ENCODE data around the gene ABLIM2.

The ABLIM2 gene

DNA sequence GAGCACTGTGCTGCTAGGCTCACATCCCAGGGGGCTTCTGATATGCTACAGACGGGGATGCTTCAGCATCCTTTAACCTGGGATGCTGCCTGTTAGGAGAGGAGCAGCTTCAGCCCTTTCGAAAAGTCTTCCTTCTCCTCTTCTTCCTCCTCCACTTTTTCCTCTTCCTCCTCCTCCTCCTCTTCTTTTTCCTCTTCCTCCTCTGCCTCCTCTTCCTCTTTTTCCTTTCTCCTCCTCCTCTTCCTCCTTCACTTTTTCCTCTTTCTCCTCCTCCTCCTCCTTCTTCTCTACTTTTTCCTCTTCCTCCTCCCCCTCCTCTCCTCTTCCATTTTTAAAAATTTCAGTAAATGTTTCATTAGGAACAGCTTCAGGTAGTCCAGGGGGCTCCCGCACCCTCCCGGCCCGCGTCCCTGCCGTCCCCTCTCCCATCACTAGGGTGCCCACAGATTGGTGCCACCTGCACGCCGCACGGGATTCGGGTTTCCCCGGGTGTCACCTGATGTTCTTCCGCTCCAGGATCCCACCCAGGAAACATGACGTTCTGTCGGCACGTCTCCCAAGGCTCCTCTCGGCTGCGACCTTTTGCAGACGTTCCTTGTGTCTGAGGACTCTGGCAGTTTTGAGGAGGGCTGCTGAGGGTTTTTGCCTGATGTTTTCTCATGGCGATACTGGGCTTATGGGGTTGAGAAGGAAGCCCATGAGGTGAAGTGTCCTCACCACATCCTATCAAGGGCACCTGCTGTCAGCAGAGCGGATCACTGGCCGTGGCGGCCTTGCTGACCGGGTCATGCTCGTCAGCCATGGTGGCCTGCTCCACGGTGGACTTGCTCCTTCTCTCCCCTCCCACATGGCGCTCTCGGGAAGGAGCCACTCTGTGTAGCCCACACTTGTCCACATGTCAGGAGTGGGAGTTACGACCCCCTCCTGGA, 135.6 kb downstream of the ABLIM2 start:
- H3K9me3 ChIP-seq (replicated peaks; ENCODE audit: insufficient read depth, low read length), result no peaks in the 10 kb centered on the region
- no peaks in the 10 kb centered on the region for H4K20me1 ChIP-seq (ENCODE audit: insufficient read depth, low read length)
- H3K27me3 ChIP-seq (replicated peaks; ENCODE audit: insufficient read depth, low read length), result peaks cover 98% of the 10 kb centered on the region
- TF ChIP-seq, protein P1, sequence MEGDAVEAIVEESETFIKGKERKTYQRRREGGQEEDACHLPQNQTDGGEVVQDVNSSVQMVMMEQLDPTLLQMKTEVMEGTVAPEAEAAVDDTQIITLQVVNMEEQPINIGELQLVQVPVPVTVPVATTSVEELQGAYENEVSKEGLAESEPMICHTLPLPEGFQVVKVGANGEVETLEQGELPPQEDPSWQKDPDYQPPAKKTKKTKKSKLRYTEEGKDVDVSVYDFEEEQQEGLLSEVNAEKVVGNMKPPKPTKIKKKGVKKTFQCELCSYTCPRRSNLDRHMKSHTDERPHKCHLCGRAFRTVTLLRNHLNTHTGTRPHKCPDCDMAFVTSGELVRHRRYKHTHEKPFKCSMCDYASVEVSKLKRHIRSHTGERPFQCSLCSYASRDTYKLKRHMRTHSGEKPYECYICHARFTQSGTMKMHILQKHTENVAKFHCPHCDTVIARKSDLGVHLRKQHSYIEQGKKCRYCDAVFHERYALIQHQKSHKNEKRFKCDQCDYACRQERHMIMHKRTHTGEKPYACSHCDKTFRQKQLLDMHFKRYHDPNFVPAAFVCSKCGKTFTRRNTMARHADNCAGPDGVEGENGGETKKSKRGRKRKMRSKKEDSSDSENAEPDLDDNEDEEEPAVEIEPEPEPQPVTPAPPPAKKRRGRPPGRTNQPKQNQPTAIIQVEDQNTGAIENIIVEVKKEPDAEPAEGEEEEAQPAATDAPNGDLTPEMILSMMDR (IDR thresholded peaks at IDR 0.05; ENCODE audit: low read length), result no peak
- no peak overlapping the region for H2AFZ ChIP-seq (ENCODE audit: low read length)
- H3K4me2 ChIP-seq (ENCODE audit: low read depth, low read length), result no peak overlapping the region
- H3K79me2 ChIP-seq (ENCODE audit: low read length), result no peaks in the 10 kb centered on the region
- H3K4me3 ChIP-seq (ENCODE audit: low read length), result no peak overlapping the region
- H3K9me2 ChIP-seq (replicated peaks; ENCODE audit: insufficient read depth, low read length), result no peaks in the 10 kb centered on the region
- H3K9ac ChIP-seq (ENCODE audit: low read length), result no peak overlapping the region
- no peak overlapping the region for H3K27ac ChIP-seq (ENCODE audit: low read length)
- DNase-seq, result no peak
- H3F3A ChIP-seq (ENCODE audit: insufficient read depth, low read length), result no peaks in the 10 kb centered on the region
- H3K36me3 ChIP-seq (replicated peaks; ENCODE audit: insufficient read depth, low read length), result no peaks in the 10 kb centered on the region
- 0 out of 2 replicates have a peak, but pooled peaks cover 4% of the 10 kb centered on the region for H3K4me1 ChIP-seq (ENCODE audit: low read length)

DNA sequence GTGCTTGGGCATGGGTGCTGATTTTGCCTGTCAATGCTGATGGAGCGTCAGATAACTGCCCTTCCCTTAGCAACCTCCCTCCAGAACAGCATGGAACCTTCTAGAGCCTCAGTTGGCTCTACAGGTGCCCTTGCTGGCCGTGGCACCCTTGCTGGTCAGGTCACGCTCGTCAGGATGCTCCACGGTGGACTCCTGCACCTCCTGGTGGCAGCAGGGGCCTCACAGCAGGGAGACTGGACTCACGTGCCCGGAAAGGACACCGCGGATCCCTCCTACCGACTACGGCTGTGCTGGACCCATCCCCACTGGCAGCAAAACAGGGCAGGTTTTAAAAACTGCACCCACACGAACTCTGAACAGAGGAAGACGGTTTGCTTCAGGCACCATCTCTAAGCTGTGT, 136.8 kb downstream of the ABLIM2 start:
- H3K4me3 ChIP-seq (ENCODE audit: low read length), result no peak overlapping the region
- H3K4me2 ChIP-seq (ENCODE audit: low read depth, low read length), result no peak overlapping the region
- H3K27ac ChIP-seq (ENCODE audit: low read length), result no peak overlapping the region
- H3K27me3 ChIP-seq (replicated peaks; ENCODE audit: insufficient read depth, low read length), result peaks cover 98% of the 10 kb centered on the region
- H3K9me2 ChIP-seq (replicated peaks; ENCODE audit: insufficient read depth, low read length), result no peaks in the 10 kb centered on the region
- no peaks in the 10 kb centered on the region for H3K36me3 ChIP-seq (replicated peaks; ENCODE audit: insufficient read depth, low read length)
- no peaks in the 10 kb centered on the region for H4K20me1 ChIP-seq (ENCODE audit: insufficient read depth, low read length)
- H2AFZ ChIP-seq (ENCODE audit: low read length), result no peak overlapping the region
- H3K4me1 ChIP-seq (ENCODE audit: low read length), result 0 out of 2 replicates have a peak, but pooled peaks cover 4% of the 10 kb centered on the region
- TF ChIP-seq, protein P1 (IDR thresholded peaks at IDR 0.05; ENCODE audit: low read length), result no peak
- no peaks in the 10 kb centered on the region for H3F3A ChIP-seq (ENCODE audit: insufficient read depth, low read length)
- H3K79me2 ChIP-seq (ENCODE audit: low read length), result no peaks in the 10 kb centered on the region
- DNase-seq, result no peak
- no peak overlapping the region for H3K9ac ChIP-seq (ENCODE audit: low read length)
- no peaks in the 10 kb centered on the region for H3K9me3 ChIP-seq (replicated peaks; ENCODE audit: insufficient read depth, low read length)

DNA sequence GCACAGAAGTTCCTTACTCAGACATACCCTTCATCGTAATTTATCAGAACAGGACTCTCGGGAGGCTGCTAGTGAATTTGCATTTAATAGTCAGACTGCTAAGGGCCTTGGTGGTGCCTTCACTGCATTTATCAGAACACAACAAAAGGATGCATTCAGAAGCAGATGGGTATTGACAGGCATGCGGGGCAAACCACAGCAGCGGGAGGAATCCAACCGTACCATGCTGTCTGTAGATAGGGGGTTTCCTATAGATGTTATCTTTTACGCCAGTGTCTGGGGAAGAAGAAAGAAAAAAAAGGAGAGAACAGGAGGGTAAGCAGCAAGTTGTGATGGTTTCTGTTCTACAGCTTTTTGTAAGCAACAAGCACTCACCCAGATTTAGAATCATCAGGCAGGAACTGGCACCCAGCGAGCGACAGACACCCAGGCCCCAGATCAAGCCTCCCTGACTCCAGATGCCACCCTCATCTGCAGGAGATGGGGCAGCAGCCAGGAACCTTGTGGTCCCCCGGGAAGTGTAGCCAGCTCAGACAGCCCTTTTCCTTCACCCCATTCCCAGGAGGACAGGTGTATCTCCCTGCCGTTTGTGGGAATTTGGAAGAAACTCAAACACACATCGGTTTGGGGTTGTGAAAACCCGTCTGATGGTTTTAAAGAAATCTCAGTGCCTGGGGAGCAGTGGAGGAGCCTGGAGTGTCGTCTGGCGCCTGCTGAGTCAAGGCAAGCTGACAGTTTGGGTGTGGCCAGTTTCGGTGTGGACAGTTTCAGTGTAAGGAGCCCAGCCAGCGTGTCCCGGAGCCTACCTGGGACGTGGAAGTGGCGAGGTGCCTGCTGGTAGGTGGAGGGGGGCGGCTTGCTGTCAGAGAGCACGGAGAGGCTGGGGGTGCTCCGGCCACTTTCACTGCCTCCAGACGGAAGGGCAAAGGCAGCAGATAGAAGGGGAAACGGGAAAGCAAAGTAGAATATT, 138.9 kb downstream of the ABLIM2 start:
- Histone ChIP-seq H3K36me3 (replicated peaks; ENCODE audit: insufficient read depth, low read length) (no peaks in the 10 kb centered on the region), H3K27me3 (replicated peaks; ENCODE audit: insufficient read depth, low read length) (peaks cover 99% of the 10 kb centered on the region), H3F3A (ENCODE audit: insufficient read depth, low read length) (no peaks in the 10 kb centered on the region), H3K9me2 (replicated peaks; ENCODE audit: insufficient read depth, low read length) (no peaks in the 10 kb centered on the region), H3K9ac (ENCODE audit: low read length) (no peak overlapping the region), H3K27ac (ENCODE audit: low read length) (no peak overlapping the region), H3K4me3 (ENCODE audit: low read length) (no peak overlapping the region), H3K79me2 (ENCODE audit: low read length) (no peaks in the 10 kb centered on the region), H3K4me1 (ENCODE audit: low read length) (0 out of 2 replicates have a peak, but pooled peaks cover 4% of the 10 kb centered on the region), H2AFZ (ENCODE audit: low read length) (no peak overlapping the region), H3K4me2 (ENCODE audit: low read depth, low read length) (no peak overlapping the region; the same call in 1 of the 2 replicates), H4K20me1 (ENCODE audit: insufficient read depth, low read length) (no peaks in the 10 kb centered on the region), H3K9me3 (replicated peaks; ENCODE audit: insufficient read depth, low read length) (no peaks in the 10 kb centered on the region)
- no peak for TF ChIP-seq EZH2 (optimal IDR thresholded peaks at IDR 0.05; ENCODE audit: low read depth, low read length)
- DNase-seq, result no peak
